Hematopoietic multipotent progenitor cell treated with erythropoietin and hydrocortisone succinate and interleukin-3 and kit ligand, for 15 days (in vitro differentiated cells): ENCODE results near the gene HAND1.
"Not testable (repeated sequence)": the region's sequence is repeated elsewhere in the genome, so short reads cannot be mapped to it uniquely, and the experiment has no call there.

Source experiments
- DNase-seq: peaks from one replicate; pipeline ENCODE4 v3.0.0-alpha.2; 2015; ENCODE audit warnings: low spot score

The HAND1 gene

DNA sequence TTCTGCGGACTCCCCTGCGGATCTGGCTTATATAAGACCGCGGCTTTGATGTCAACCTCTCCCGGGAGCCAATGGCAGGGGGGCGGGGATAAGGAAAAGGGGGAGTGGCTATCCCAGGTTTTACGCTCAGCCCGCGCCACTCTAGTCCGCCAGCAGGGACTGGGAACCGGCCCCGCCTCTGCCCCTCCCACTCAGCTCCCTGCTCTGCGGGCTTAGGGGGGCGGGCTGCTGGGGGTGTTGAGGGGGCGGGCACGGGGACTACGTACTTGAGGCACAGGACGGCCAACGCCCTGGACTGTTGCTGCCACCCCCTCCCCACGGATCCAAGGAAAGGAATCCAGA lies at the start of gene HAND1:
TSS of gene HAND1 (minus strand) at position 4 of the 342 bp plus-strand sequence. CDS start 219 bp downstream, outside the sequence.
- no peak for DNase-seq

DNA sequence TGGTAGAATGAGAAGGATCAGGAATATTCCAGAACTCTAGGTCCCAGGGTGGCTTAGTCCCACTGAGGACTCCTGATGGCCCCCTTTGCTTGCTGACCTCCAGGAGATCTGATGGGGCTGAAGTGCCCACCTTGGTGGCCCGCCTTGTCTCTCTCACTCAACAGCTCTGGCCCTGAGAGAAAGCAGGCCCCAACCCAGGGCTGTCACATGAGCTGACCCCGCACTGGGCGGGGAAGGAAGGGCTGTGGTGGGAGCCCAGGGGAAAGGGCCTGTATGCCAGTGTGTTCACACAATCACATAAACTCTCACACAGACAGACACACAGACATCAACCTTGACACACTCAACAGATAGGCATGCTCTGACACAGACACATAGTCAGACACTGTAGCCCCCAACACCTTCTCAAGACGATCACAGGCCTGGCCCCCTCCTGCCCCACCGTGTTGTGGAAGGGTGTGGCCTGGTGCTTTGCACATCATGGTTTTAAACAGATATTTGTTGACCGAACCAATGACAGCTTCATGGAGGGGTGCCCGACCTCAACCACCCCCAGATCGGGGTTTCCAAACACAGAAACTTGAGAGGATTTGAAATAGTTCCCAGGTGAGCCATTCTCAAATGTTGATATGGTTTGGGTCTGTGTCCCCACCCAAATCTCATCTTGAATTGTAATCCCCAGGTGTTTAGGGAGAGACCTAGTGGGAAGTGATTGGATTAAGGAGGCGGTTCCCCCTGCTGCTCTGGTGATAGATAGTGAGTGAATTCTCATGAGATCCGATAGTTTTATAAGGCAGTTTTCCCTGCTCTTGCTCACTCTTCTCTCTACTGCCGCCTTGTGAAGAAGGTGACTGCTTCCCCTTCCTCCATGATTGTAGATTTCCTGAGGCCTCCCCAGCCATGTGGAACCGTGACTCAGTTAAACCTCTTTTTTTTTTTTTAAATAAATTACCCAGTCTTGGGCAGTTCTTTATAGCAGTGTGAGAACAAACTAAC lies 48.5 kb upstream of the HAND1 start:
- no peak for DNase-seq

DNA sequence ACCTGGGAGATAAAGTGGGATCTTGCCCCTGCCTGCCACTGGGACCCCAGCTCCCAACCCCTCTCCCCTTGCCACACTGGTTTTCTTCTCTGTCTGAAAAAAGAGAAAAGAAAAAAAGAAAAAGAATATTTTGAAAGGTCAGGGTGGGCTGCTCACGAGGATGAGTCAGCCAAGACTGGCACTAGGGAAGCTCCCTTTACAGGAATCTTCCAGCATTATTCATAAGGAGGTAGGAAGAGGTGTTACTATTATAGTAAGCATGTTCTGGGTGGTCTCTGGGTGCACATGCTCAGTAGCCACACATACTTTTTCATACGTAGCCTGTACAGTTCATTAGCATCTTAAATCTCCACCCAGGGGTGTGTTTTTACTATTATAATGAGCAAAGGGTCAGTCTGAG lies 46.8 kb upstream of the HAND1 start:
- no peak for DNase-seq

DNA sequence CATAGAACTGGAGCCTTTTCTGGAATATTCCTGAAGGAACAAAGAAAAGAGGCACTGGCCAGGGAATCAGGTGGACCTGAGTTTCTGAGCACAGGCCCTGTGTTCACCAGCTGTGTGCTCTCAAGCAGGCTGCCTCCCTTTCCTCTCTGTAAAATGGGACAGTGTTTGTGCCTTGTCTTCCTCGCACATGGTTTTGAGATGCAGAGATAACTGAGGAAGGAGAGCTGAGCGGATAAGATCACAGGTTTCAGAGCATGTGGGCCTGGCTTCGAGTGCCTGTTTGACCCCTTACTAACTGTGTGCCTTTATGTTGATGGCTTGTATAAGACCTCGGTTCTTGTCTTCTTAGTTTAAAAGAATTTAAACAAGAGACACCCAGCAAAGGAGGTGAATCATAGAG lies 46.2 kb upstream of the HAND1 start:
- DNase-seq, result no peak

DNA sequence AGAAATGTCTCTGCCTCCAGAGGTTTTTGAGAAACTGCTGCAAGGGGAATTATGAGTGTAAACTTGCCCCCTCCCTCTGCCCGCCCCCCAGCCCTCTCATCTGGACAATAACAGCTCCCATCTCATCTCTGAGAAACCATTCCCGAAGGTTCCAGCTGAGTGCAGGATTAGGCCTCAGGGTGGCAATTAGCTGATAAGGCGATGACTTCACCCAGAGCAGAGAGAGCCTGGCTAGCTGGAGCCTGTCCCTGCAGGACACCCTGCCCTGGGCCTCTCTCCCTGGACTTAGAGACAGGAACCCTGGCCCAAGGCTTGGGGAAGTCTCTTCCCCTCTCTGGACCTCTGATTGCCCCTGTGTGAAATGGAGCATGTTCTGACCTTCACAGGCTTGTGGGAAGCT lies 45.7 kb upstream of the HAND1 start:
- DNase-seq, result no peak

DNA sequence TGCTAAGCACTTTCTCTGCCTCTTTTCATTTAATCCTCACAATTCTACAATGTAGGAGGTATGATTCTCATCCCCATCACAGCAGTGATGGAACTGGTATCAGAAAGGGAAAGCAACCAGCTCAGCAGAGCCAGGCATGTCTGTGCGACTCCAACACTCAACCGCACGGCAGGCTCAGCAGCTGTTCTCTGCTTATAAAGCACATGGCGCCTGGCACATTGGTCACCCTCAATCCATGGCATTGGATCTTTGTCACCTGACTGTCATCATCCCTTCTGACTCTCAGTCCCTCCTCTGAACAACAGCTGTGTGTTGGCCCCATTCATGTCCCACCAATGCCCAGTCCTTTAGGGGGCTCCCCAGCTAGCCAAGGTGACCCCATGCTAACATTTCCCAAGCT lies 45.1 kb upstream of the HAND1 start:
- DNase-seq, result no peak

DNA sequence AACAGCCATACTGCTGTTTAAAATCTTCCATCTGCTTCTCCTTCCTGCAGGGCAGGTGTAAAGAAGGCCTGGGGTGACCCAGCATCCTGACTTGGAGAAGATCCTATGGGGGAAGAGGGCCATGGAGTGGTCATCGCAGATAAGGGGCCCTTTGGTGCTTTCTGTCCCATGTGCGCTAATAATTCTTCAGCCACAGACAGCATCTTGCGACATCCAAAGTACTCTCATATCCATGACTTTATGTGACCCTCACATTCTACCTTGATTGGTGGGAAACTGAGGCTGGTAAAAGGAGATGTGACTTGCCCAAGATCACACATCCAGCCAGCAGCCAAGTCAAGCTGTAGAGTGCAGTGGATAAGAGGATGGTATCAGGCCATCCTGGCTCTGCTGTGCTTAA lies 44.3 kb upstream of the HAND1 start:
- DNase-seq, result no peak

DNA sequence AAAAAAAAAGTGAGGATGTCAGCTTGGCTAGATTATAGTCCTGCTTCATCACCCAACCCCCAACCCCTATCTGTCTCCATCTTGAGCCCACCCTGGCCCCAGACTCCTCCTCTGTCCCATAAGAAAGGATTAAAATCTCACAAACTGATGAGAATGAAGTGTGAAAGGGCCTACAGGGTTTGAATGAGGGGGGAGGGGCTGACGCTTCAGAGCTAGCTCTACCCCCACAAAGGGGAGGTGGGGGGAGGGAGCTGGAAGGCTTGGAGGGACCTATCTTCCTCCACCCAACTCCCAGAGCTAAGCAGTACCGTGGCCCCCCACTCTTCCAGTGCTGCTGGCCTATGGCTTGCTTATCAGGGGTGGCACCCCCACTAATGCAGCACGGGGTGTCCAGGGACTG lies 43.7 kb upstream of the HAND1 start:
- no peak for DNase-seq

DNA sequence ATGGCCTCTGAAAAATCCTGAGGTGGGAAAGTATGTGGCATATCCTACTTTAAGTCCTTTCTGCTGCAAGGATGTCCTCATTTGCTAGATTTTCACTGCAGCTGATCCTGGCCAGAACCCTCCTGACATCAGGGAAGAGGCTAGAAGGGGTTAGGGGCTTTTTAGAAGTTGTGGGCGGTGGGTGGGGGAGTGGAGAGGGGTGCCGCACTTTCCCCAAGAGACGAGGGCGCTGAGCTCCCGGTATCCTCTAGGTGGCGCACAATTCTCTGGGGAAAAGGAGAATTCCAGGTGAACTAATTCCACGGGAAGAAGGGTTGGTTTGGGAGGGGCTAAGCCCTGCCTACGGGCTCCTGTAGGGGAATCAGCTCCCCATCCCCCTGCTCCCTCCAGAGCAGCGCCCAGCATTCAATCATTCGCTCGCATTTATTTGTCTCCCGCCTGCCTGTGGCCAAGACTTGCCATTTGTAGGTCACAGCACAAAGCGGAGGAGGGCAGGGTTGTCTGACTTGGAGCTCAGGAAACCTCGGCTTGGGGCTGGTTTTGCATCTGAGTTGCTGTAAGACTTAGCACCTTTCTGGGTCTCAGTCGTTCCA lies 42.9 kb upstream of the HAND1 start:
- peak; percentile 23 for DNase-seq

DNA sequence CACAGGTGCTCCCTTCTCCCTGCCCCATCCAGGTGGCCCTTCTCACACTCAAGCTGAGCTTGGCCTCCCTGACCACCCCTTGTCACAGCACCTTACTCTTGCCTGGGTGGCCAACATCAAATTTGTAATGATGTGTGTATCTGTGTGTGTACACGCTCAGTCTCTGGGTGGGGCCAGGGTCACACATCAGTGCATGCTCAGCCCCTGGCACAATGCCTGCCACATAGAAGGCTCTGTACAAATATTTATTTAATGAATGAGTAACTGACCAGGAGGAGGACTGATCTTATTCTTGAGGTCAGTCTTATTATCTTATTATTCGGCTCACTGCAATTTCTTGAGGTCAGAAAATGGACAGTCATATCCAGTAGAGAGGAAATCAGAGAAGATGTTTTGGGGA lies 41.3 kb upstream of the HAND1 start:
- DNase-seq, result no peak

DNA sequence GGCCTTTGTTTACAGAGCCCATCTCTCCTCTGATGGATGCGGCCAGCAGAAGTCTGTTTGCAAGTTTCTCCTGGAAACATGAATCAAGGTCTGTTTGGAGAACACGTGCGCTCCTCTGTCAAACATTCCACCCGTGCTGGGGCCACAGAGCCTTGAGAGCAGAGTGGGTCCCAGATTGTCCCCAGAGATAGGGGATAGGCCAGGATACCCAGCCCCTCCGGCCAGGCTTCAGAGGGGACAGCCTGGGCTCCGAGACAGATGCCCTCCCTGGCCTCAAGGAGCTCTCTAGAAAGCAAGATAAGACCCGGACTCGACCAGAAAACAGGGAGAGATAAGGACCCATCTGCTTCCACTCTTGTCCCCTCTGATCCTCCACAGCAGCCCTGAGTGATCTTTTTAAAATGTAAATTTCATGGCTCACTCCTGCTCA lies 40.4 kb upstream of the HAND1 start:
- DNase-seq, result peak; percentile 9

DNA sequence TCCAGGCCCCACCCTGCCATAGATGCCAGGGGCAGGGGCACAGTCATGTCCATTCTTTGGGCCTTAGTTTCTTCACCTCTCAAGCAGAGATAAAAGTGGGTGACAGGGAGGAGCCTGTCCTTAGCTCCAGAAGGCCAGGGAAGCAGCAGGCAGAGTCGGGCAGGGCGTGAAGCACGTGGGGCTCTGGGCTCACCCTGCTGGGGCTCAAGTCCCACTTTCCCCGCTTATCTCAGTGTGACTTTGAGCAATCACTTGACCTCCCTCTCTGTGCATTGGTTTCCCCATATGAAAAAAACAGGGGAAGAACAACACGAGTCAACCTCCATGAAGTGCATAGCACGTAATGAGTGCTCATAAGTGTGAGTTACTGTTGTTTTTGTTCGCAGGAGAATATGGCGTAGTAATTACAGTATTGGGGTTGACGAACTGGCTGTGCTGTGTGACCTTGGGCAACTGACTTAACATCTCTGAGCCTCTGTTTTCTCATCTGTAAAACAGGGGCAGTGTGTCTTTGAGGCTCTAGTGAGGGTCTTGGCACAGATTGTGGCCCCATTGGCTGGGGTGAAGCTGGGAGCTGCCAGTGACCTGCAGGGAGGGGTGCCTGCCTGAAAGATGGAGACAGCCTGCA lies 39.9 kb upstream of the HAND1 start:
- DNase-seq, result no peak

DNA sequence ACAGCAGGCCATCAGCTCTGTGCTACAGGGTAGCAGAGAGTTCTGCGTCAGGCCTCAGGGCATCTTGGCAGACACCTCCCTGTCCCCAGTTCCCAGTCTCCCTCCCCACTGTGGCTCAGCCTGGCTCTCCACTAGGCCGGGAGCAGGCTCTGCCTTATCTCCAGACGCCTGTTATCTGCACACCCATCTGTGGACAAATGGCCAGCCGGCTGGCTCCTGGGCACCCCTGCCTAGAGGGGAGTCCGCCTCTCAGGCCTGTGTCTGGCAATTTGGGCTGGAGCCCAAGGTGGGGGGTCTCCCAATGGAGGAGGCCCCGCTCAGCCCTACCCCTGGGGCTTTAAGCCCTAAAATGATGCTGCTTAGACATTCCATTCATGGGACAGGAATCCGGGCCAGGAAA lies 39.2 kb upstream of the HAND1 start:
- no peak for DNase-seq

DNA sequence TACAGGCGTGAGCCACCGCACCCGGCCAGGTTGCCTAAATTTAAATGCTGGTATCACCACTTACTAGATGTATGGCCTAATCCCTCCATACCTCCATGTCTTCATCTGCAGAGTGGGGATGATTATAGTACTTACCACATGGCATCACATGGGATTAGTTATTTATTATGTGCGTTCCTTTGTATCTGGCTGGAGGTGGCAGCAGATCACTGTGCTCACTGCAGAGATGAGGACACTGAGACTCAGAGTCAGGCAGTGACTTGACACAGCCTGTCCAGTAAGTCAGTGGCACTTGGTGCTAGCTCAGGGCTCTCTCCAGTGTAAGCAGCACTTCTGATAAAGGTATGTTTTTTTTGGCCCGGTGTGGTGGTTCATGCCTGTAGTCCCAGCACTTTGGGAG lies 38.4 kb upstream of the HAND1 start:
- no peak for DNase-seq

DNA sequence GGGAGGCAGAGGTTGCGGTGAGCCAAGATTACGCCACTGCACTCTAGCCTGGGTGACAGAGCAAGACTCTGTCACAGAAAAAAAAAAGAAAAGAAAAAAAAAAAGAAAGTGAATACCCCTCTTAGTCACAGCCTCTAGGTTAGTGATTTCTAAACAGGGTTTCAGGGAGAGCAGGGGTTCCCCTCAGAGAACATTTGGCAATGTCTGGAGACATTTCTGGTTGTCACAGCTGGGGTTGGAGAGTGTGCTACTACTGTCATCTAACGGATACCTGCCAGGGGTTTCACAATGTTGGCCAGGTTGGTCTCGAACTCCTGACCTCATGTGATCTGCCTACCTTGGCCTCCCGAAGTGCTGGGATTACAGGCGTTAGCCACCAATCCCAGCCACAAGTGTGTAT lies 37.5 kb upstream of the HAND1 start:
- not testable (repeated sequence) for DNase-seq

DNA sequence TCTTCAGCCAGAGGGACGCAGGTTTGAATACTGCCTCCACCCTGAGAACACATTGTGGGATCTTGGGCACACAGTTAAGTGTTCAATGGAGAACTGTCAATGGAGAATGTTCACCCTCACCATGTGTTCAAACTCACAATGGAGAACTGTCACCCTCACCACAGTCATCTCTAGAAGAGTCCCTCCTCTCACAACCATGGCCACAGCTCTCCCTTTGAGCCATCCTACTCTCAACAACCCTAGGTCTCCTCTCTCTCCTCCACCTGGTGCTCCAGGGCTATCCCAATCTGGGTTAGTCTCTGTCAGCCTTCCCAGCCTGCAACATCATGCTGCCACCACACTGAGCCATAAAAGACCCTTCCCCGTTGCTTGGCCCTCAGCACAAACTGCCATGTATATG lies 36.3 kb upstream of the HAND1 start:
- no peak for DNase-seq

DNA sequence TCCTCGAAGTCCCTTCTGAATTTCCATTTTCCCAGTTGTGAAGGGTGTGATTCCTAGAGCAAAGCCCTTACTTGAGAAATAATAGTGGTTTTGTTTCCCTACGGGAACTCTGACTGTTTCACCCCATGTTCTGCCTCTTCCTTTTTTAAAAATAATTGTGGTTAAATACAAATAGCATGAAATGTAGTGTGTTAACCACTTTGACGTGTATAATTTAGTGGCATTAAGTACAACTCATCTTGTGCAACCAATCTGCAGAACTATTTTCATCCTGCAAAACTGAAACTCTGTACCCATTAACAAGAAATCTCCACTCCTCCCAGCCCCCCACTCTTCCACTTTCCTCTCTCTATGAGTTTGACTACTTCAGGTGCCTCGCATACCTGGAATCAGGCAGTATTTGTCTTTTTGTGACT lies 35.6 kb upstream of the HAND1 start:
- no peak for DNase-seq

DNA sequence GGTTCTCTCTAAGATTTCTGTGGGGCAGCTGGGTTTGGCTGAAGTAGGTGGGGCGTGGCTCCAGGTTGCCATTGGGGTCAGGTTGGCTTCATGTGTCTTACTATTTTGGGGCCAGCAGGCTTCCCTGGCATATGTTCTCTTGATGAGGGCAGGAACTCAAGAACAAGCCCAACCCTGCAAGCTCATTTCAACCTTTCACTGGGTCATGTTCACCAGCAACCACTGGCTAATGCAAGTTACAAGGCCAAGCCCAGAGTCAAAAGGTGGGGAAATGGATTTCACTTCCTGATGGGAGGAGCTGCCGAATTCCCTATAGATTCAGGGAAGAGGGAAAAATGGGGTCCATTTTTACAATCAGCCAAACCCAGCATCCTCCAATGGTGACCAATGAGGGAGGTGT lies 34.0 kb upstream of the HAND1 start:
- no peak for DNase-seq

DNA sequence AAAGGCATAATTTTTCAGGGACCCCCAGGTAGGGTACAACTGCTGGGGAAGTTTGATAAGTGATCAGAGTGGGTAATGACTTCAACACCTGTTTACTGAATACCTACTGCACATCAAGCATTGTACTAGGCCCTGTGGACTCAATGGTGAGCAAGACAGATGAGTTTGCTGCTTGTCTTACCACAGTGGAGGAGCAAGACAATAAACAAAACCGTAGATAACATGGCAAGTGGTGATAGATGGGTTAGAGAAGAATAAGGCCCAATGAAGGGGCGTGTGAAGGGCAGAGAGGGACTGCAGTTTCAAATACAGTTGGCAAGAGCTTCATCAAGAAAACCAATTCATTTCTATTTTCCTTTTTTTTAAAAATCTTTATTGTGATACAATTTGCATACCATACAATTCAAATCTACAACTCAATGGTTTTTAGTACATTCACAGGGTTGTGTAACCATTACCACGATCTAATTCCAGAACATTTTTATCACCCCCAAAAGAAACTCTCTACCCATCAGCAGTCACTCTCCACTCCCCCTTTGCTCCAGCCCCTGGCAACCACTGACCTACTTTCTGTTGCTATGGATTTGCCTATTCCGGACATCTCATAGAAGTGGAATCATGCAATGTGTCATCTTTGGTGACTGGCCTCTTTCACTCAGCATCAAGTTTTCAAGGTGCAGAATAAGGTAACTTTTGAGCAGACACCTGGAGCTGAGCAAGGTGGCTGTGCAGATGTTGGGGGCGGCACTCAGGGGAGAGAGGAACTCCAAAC lies 31.9 kb upstream of the HAND1 start:
- no peak for DNase-seq

DNA sequence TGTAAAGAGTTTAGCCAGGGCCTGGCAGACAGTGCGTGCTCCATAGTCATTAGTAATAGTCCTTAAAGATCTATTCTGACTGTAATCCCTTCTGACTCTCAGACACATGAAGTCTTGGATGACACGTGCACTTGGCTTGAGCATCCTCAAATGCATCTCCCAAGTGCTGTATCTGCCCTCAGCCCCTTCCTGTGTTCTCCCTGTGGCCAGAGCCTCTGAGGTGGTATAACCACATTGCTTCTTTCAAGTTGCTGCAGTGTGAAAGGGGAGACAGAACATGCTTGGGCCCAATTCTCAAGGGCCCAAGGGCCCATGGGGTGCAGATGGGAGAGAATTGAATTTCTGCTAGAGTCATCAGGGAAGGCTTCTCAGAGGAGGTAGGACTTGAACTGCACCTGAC lies 30.1 kb upstream of the HAND1 start:
- no peak for DNase-seq

DNA sequence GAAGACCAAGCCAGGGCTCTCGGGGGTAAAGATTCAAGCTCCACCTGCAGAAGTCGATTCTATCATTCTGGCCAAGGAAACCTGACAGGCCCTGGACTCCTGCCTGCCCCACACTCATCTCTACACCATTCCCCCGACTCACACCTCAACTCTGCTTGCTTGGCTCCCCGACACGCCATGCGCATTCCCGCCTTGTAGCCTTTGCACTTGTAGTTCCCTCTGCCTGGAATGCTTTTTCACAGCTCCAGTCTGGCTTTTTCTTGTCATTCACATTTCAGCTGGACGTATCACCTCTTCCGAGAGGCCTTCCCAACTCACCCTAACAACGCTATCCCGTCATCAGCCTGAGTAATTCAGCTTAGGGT lies 28.7 kb upstream of the HAND1 start:
- no peak for DNase-seq

DNA sequence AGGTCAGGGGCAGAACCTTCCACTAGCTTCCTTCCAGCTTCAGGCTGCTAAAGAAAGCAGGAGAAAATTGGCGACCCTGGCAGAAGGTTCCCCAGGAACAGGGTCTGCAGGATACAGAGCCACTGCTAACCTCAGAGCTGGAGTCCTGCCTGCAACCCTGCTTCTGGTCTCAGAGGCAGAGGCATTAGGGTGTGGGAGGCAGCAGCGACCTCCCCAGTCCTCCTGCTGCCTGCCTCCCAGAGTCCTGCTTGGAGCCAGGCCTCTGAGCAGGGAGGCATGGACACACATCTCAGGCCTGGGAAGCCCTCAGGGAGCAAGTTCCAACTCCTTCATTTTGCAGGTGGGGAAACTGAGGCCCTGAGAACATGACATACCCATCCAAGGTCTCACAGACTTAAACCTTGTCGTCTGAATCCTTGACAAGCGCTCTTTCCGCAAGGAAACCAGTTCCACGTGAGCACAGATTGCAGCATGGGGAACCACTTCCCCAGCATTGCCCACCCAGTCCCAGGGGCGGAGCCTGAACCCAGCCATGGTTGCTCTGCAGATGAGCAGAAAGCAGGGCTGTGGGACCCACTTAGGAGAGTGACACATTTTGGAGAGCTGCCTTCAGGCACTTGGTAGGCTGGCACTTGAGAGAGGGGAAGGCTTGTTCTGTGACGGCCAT lies 28.2 kb upstream of the HAND1 start:
- DNase-seq, result no peak
